LHCN-M2 (cell line): ENCODE measurements around the gene NDUFS2. TPM values are rescaled to one million over a fixed set of nuclear protein-coding genes. Genes with fewer than 3 reads are reported as not detected.

Source experiments
- DNase-seq: peaks from one replicate; pipeline ENCODE4 v3.0.0-alpha.2; 2012; ENCODE audit warnings: low read depth
- total RNA-seq: library from RNA; depleted of rRNA; stranded (reverse); fragments of >200 nt; gene quantifications from 2 replicates; pipeline ENCODE4 v1.2.3, GENCODE V29; 2014

Gene NDUFS2
- total RNA-seq, 1 experiment from 2014 or later, result 115 TPM

GRCh38 chr1:161172349-161172748, 29.8 kb upstream of the NDUFS2 start:
- no peak for DNase-seq

GRCh38 chr1:161172776-161173376, 29.3 kb upstream of the NDUFS2 start:
- peak; percentile 92 for DNase-seq

- no peak for DNase-seq
Observed at GRCh38 chr1:161173711-161174110, 28.5 kb upstream of the NDUFS2 start.

GRCh38 chr1:161174911-161175310, 27.3 kb upstream of the NDUFS2 start:
- no peak for DNase-seq

- no peak for DNase-seq
Observed at GRCh38 chr1:161175771-161176453, 26.3 kb upstream of the NDUFS2 start.

GRCh38 chr1:161176468-161177111, 25.6 kb upstream of the NDUFS2 start:
- DNase-seq, result no peak

- DNase-seq, result peak; percentile 62
Observed at GRCh38 chr1:161177112-161177935, 24.8 kb upstream of the NDUFS2 start, which contains the start of gene B4GALT3. Gene B4GALT3, minus strand, starts transcription at chr1:161177507. Its CDS starts 1,447 bp downstream, at chr1:161176060.

GRCh38 chr1:161177936-161178244, 24.3 kb upstream of the NDUFS2 start:
- no peak for DNase-seq

- no peak for DNase-seq
Observed at GRCh38 chr1:161179698-161180097, 22.5 kb upstream of the NDUFS2 start.

GRCh38 chr1:161180639-161181038, 21.5 kb upstream of the NDUFS2 start:
- DNase-seq, result peak; percentile 55

GRCh38 chr1:161182214-161182613, 20.0 kb upstream of the NDUFS2 start:
- peak; percentile 77 for DNase-seq

- peak; percentile 98 for DNase-seq
Observed at GRCh38 chr1:161185282-161185682, 16.9 kb upstream of the NDUFS2 start.

GRCh38 chr1:161185732-161186311, 16.3 kb upstream of the NDUFS2 start:
- DNase-seq, result no peak

- DNase-seq, result no peak
Observed at GRCh38 chr1:161187311-161187710, 14.9 kb upstream of the NDUFS2 start.

- no peak for DNase-seq
Observed at GRCh38 chr1:161188381-161188780, 13.8 kb upstream of the NDUFS2 start.

GRCh38 chr1:161189036-161189435, 13.1 kb upstream of the NDUFS2 start:
- no peak for DNase-seq

- no peak for DNase-seq
Observed at GRCh38 chr1:161190962-161191521, 11.1 kb upstream of the NDUFS2 start.

GRCh38 chr1:161191971-161192370, 10.2 kb upstream of the NDUFS2 start:
- DNase-seq, result no peak

- DNase-seq, result peak; percentile 75
Observed at GRCh38 chr1:161192476-161193465, 9.4 kb upstream of the NDUFS2 start.
